ENCODE data around the gene SMAD3.

Gene SMAD3

GRCh38 chr15:67210555-67211168 is 145.3 kb downstream of the SMAD3 start:
- no peak overlapping the region for H3K27ac ChIP-seq (ENCODE audit: insufficient read depth in 1 of 2, low read depth in 1 of 2, low read length in 2 of 2, poor library complexity in 1 of 2, severe bottlenecking in 2 of 2)
- no peaks in the 10 kb centered on the region for H3K4me1 ChIP-seq (ENCODE audit: control extremely low read depth in 1 of 4, control insufficient read depth in 4 of 4, insufficient read depth in 4 of 4, low read length in 3 of 4)
- H3K9me3 ChIP-seq (ENCODE audit: control extremely low read depth in 1 of 5, control insufficient read depth in 4 of 5, insufficient read depth in 2 of 5, low read depth in 1 of 5, low read length in 4 of 5) = no peaks in the 10 kb centered on the region
- H3K4me3 ChIP-seq (ENCODE audit: control insufficient read depth in 1 of 7, extremely low read depth in 1 of 7, insufficient read depth in 4 of 7, low read depth in 2 of 7, low read length in 6 of 7) = no peak overlapping the region
- no peak for DNase-seq
- POLR2A ChIA-PET = no interaction called here
- CTCF ChIA-PET = interaction anchor here (0.9 kb wide), 1 partner anchor 94 kb away, joined by 5 read pairs; no protein-coding TSS in a partner anchor
- H3K36me3 ChIP-seq (ENCODE audit: control insufficient read depth in 4 of 4, insufficient read depth in 4 of 4, low read length in 3 of 4) = peaks cover 0 to 26% (median 5%) of the 10 kb centered on the region in 4 experiments
- 100% methylated on average over 5 of the region's 5 CpGs for WGBS (ENCODE audit: insufficient coverage)
- H3K27me3 ChIP-seq (replicated peaks in 2 of 5; ENCODE audit: control insufficient read depth in 4 of 5, insufficient read depth in 5 of 5, low read length in 4 of 5) = no peaks in the 10 kb centered on the region

GRCh38 chr15:67212684-67213367 is 147.4 kb downstream of the SMAD3 start:
- WGBS (ENCODE audit: insufficient coverage) = no CpG with 5 or more reads among the region's 4 CpGs
- DNase-seq = no peak
- H3K4me3 ChIP-seq (ENCODE audit: control insufficient read depth in 1 of 7, extremely low read depth in 1 of 7, insufficient read depth in 4 of 7, low read depth in 2 of 7, low read length in 6 of 7) = no peak overlapping the region
- CTCF ChIA-PET = no interaction called here
- peaks cover 0 to 16% (median 2%) of the 10 kb centered on the region in 4 experiments for H3K36me3 ChIP-seq (ENCODE audit: control insufficient read depth in 4 of 4, insufficient read depth in 4 of 4, low read length in 3 of 4)
- no peak overlapping the region for H3K27ac ChIP-seq (ENCODE audit: insufficient read depth in 1 of 2, low read depth in 1 of 2, low read length in 2 of 2, poor library complexity in 1 of 2, severe bottlenecking in 2 of 2)
- H3K4me1 ChIP-seq (ENCODE audit: control extremely low read depth in 1 of 4, control insufficient read depth in 4 of 4, insufficient read depth in 4 of 4, low read length in 3 of 4) = no peaks in the 10 kb centered on the region
- H3K27me3 ChIP-seq (replicated peaks in 2 of 5; ENCODE audit: control insufficient read depth in 4 of 5, insufficient read depth in 5 of 5, low read length in 4 of 5) = no peaks in the 10 kb centered on the region
- no peaks in the 10 kb centered on the region for H3K9me3 ChIP-seq (ENCODE audit: control extremely low read depth in 1 of 5, control insufficient read depth in 4 of 5, insufficient read depth in 2 of 5, low read depth in 1 of 5, low read length in 4 of 5)
- POLR2A ChIA-PET = no interaction called here

GRCh38 chr15:67215102-67215501 is 149.7 kb downstream of the SMAD3 start:
- Histone ChIP-seq H3K27ac (ENCODE audit: insufficient read depth in 1 of 2, low read depth in 1 of 2, low read length in 2 of 2, poor library complexity in 1 of 2, severe bottlenecking in 2 of 2) (no peak overlapping the region), H3K4me3 (ENCODE audit: control insufficient read depth in 1 of 7, extremely low read depth in 1 of 7, insufficient read depth in 4 of 7, low read depth in 2 of 7, low read length in 6 of 7) (no peak overlapping the region), H3K4me1 (ENCODE audit: control extremely low read depth in 1 of 4, control insufficient read depth in 4 of 4, insufficient read depth in 4 of 4, low read length in 3 of 4) (no peaks in the 10 kb centered on the region), H3K36me3 (ENCODE audit: control insufficient read depth in 4 of 4, insufficient read depth in 4 of 4, low read length in 3 of 4) (peaks cover 0 to 14% (median 2%) of the 10 kb centered on the region in 4 experiments), H3K9me3 (ENCODE audit: control extremely low read depth in 1 of 5, control insufficient read depth in 4 of 5, insufficient read depth in 2 of 5, low read depth in 1 of 5, low read length in 4 of 5) (no peaks in the 10 kb centered on the region), H3K27me3 (replicated peaks in 2 of 5; ENCODE audit: control insufficient read depth in 4 of 5, insufficient read depth in 5 of 5, low read length in 4 of 5) (no peaks in the 10 kb centered on the region)
- ChIA-PET CTCF (no interaction called here), POLR2A (no interaction called here)
- 100% methylated on average over 3 of the region's 6 CpGs for WGBS (ENCODE audit: insufficient coverage)
- DNase-seq = no peak

GRCh38 chr15:67216859-67217258 is 151.5 kb downstream of the SMAD3 start:
- Histone ChIP-seq H3K9me3 (ENCODE audit: control extremely low read depth in 1 of 5, control insufficient read depth in 4 of 5, insufficient read depth in 2 of 5, low read depth in 1 of 5, low read length in 4 of 5) (no peaks in the 10 kb centered on the region), H3K4me3 (ENCODE audit: control insufficient read depth in 1 of 7, extremely low read depth in 1 of 7, insufficient read depth in 4 of 7, low read depth in 2 of 7, low read length in 6 of 7) (no peak overlapping the region), H3K27me3 (replicated peaks in 2 of 5; ENCODE audit: control insufficient read depth in 4 of 5, insufficient read depth in 5 of 5, low read length in 4 of 5) (no peaks in the 10 kb centered on the region), H3K4me1 (ENCODE audit: control extremely low read depth in 1 of 4, control insufficient read depth in 4 of 4, insufficient read depth in 4 of 4, low read length in 3 of 4) (no peaks in the 10 kb centered on the region), H3K27ac (ENCODE audit: insufficient read depth in 1 of 2, low read depth in 1 of 2, low read length in 2 of 2, poor library complexity in 1 of 2, severe bottlenecking in 2 of 2) (no peak overlapping the region), H3K36me3 (ENCODE audit: control insufficient read depth in 4 of 4, insufficient read depth in 4 of 4, low read length in 3 of 4) (peaks cover 0 to 14% (median 3%) of the 10 kb centered on the region in 4 experiments)
- no peak for DNase-seq
- ChIA-PET POLR2A (no interaction called here), CTCF (no interaction called here)

GRCh38 chr15:67218428-67218827 is 153.0 kb downstream of the SMAD3 start:
- no peaks in the 10 kb centered on the region for H3K9me3 ChIP-seq (ENCODE audit: control extremely low read depth in 1 of 5, control insufficient read depth in 4 of 5, insufficient read depth in 2 of 5, low read depth in 1 of 5, low read length in 4 of 5)
- peaks cover 0 to 14% (median 2%) of the 10 kb centered on the region in 4 experiments for H3K36me3 ChIP-seq (ENCODE audit: control insufficient read depth in 4 of 4, insufficient read depth in 4 of 4, low read length in 3 of 4)
- no peaks in the 10 kb centered on the region for H3K4me1 ChIP-seq (ENCODE audit: control extremely low read depth in 1 of 4, control insufficient read depth in 4 of 4, insufficient read depth in 4 of 4, low read length in 3 of 4)
- H3K27ac ChIP-seq (ENCODE audit: insufficient read depth in 1 of 2, low read depth in 1 of 2, low read length in 2 of 2, poor library complexity in 1 of 2, severe bottlenecking in 2 of 2) = no peak overlapping the region
- no peak overlapping the region for H3K4me3 ChIP-seq (ENCODE audit: control insufficient read depth in 1 of 7, extremely low read depth in 1 of 7, insufficient read depth in 4 of 7, low read depth in 2 of 7, low read length in 6 of 7)
- ChIA-PET CTCF (interaction anchor here (1.0 to 1.3 kb wide), 2 partner anchors 11 to 27 kb away, joined by 3 to 4 read pairs; no protein-coding TSS in a partner anchor), POLR2A (no interaction called here)
- DNase-seq = no peak
- H3K27me3 ChIP-seq (replicated peaks in 2 of 5; ENCODE audit: control insufficient read depth in 4 of 5, insufficient read depth in 5 of 5, low read length in 4 of 5) = no peaks in the 10 kb centered on the region

GRCh38 chr15:67219288-67219687 is 153.9 kb downstream of the SMAD3 start:
- Histone ChIP-seq H3K27me3 (replicated peaks in 2 of 5; ENCODE audit: control insufficient read depth in 4 of 5, insufficient read depth in 5 of 5, low read length in 4 of 5) (no peaks in the 10 kb centered on the region), H3K4me1 (ENCODE audit: control extremely low read depth in 1 of 4, control insufficient read depth in 4 of 4, insufficient read depth in 4 of 4, low read length in 3 of 4) (no peaks in the 10 kb centered on the region), H3K36me3 (ENCODE audit: control insufficient read depth in 4 of 4, insufficient read depth in 4 of 4, low read length in 3 of 4) (peaks cover 0 to 14% (median 3%) of the 10 kb centered on the region in 4 experiments), H3K4me3 (ENCODE audit: control insufficient read depth in 1 of 7, extremely low read depth in 1 of 7, insufficient read depth in 4 of 7, low read depth in 2 of 7, low read length in 6 of 7) (no peak overlapping the region), H3K27ac (ENCODE audit: insufficient read depth in 1 of 2, low read depth in 1 of 2, low read length in 2 of 2, poor library complexity in 1 of 2, severe bottlenecking in 2 of 2) (no peak overlapping the region), H3K9me3 (ENCODE audit: control extremely low read depth in 1 of 5, control insufficient read depth in 4 of 5, insufficient read depth in 2 of 5, low read depth in 1 of 5, low read length in 4 of 5) (no peaks in the 10 kb centered on the region)
- no peak for DNase-seq
- ChIA-PET POLR2A (no interaction called here), CTCF (interaction anchor here (1.0 to 1.3 kb wide), 2 partner anchors 10 to 28 kb away, joined by 3 to 4 read pairs; no protein-coding TSS in a partner anchor)
- WGBS (ENCODE audit: insufficient coverage) = 100% methylated on average over 2 of the region's 2 CpGs

GRCh38 chr15:67224889-67225288 is 159.5 kb downstream of the SMAD3 start:
- WGBS (ENCODE audit: insufficient coverage) = 100% methylated on average over 1 of the region's 3 CpGs
- H3K4me3 ChIP-seq (ENCODE audit: control insufficient read depth in 1 of 7, extremely low read depth in 1 of 7, insufficient read depth in 4 of 7, low read depth in 2 of 7, low read length in 6 of 7) = no peak overlapping the region
- no peaks in the 10 kb centered on the region for H3K27me3 ChIP-seq (replicated peaks in 2 of 5; ENCODE audit: control insufficient read depth in 4 of 5, insufficient read depth in 5 of 5, low read length in 4 of 5)
- ChIA-PET POLR2A (no interaction called here), CTCF (interaction anchor here (1.4 kb wide), 2 partner anchors 16 to 22 kb away, joined by 3 read pairs; no protein-coding TSS in a partner anchor)
- peaks cover 6 to 19% (median 12%) of the 10 kb centered on the region in 4 experiments for H3K4me1 ChIP-seq (ENCODE audit: control extremely low read depth in 1 of 4, control insufficient read depth in 4 of 4, insufficient read depth in 4 of 4, low read length in 3 of 4)
- DNase-seq = no peak
- H3K9me3 ChIP-seq (ENCODE audit: control extremely low read depth in 1 of 5, control insufficient read depth in 4 of 5, insufficient read depth in 2 of 5, low read depth in 1 of 5, low read length in 4 of 5) = no peaks in the 10 kb centered on the region
- H3K27ac ChIP-seq (ENCODE audit: insufficient read depth in 1 of 2, low read depth in 1 of 2, low read length in 2 of 2, poor library complexity in 1 of 2, severe bottlenecking in 2 of 2) = no peak overlapping the region
- H3K36me3 ChIP-seq (ENCODE audit: control insufficient read depth in 4 of 4, insufficient read depth in 4 of 4, low read length in 3 of 4) = peaks cover 3 to 4% (median 3%) of the 10 kb centered on the region in 4 experiments
